H9 (cell line): ENCODE data around the gene NACC2. TPM values are rescaled to one million over a fixed set of nuclear protein-coding genes. Genes with fewer than 3 reads are reported as not detected.

ENCODE experiments used
- DNase-seq: peaks from one replicate; pipeline ENCODE4 v3.0.0-alpha.2; 2017
- H2AFZ ChIP-seq: one replicate; pipeline ENCODE4 v1.6.1; 2013; ENCODE audit warnings: mild to moderate bottlenecking, low read length, control low read depth, moderate library complexity
- H2AK5ac ChIP-seq: 2 replicates; pipeline ENCODE4 v1.6.1; 2013; ENCODE audit warnings: low read length, control low read depth, mixed read lengths; ENCODE audit not compliant: insufficient read length
- H2BK120ac ChIP-seq: one replicate; pipeline ENCODE4 v1.6.1; 2013; ENCODE audit warnings: low read depth, mild to moderate bottlenecking, low read length, control low read depth, inconsistent platforms; ENCODE audit not compliant: poor library complexity, severe bottlenecking
- H2BK12ac ChIP-seq: 2 replicates; pipeline ENCODE4 v1.6.1; 2013; ENCODE audit warnings: low read length, control low read depth, mixed read lengths, low read depth; ENCODE audit not compliant: insufficient read length
- H2BK15ac ChIP-seq: 2 replicates; pipeline ENCODE4 v1.6.1; 2013; ENCODE audit warnings: low read depth, low read length, control low read depth
- H2BK20ac ChIP-seq: one replicate; pipeline ENCODE4 v1.6.1; 2013; ENCODE audit warnings: low read depth, mild to moderate bottlenecking, low read length, control low read depth, inconsistent platforms; ENCODE audit not compliant: poor library complexity, severe bottlenecking
- H2BK5ac ChIP-seq: 2 replicates; pipeline ENCODE4 v1.6.1; 2013; ENCODE audit warnings: low read length, control low read depth, mixed read lengths; ENCODE audit not compliant: insufficient read length
- H3K14ac ChIP-seq: 2 replicates; pipeline ENCODE4 v1.6.1; 2013; ENCODE audit warnings: low read length, control low read depth; ENCODE audit not compliant: insufficient read depth
- H3K18ac ChIP-seq: 2 replicates; pipeline ENCODE4 v1.6.1; 2013; ENCODE audit warnings: low read depth, mild to moderate bottlenecking, mixed read lengths, low read length, control low read depth; ENCODE audit not compliant: insufficient read length
- H3K23ac ChIP-seq: 2 replicates; pipeline ENCODE4 v1.6.1; 2013; ENCODE audit warnings: low read length, control low read depth, mixed read lengths, low read depth; ENCODE audit not compliant: insufficient read length
- H3K23me2 ChIP-seq: 2 replicates; pipeline ENCODE4 v1.6.1; 2013; ENCODE audit warnings: low read depth, mild to moderate bottlenecking, mixed read lengths, low read length, control low read depth; ENCODE audit not compliant: insufficient read length, poor library complexity, severe bottlenecking
- H3K27ac ChIP-seq: 2 replicates; pipeline ENCODE4 v1.5.1; 2013; ENCODE audit warnings: low read length, control low read depth, mixed read lengths, low read depth; ENCODE audit not compliant: insufficient read length
- H3K27me3 ChIP-seq: 2 replicates; pipeline ENCODE4 v1.6.1; 2013; ENCODE audit warnings: low read length, control low read depth, inconsistent platforms; ENCODE audit not compliant: insufficient read depth
- H3K4ac ChIP-seq: 2 replicates; pipeline ENCODE4 v1.6.1; 2013; ENCODE audit warnings: low read depth, mild to moderate bottlenecking, control low read depth, inconsistent platforms, low read length, moderate library complexity
- H3K4me1 ChIP-seq: 2 replicates; pipeline ENCODE4 v1.6.1; 2013; ENCODE audit warnings: low read length, control low read depth, inconsistent platforms; ENCODE audit not compliant: insufficient read depth
- H3K4me2 ChIP-seq: 2 replicates; pipeline ENCODE4 v1.6.1; 2013; ENCODE audit warnings: low read length, control low read depth, mixed read lengths; ENCODE audit not compliant: insufficient read length, insufficient read depth
- H3K56ac ChIP-seq: 2 replicates; pipeline ENCODE4 v1.6.1; 2013; ENCODE audit warnings: low read depth, mild to moderate bottlenecking, mixed read lengths, low read length, control low read depth; ENCODE audit not compliant: insufficient read length
- H3K79me1 ChIP-seq: 2 replicates; pipeline ENCODE4 v1.6.1; 2013; ENCODE audit warnings: low read depth, mild to moderate bottlenecking, moderate library complexity, low read length, control low read depth, inconsistent platforms; ENCODE audit not compliant: insufficient read depth, poor library complexity, severe bottlenecking
- H3K79me2 ChIP-seq: 2 replicates; pipeline ENCODE4 v1.6.1; 2013; ENCODE audit warnings: low read length, control low read depth, inconsistent platforms; ENCODE audit not compliant: insufficient read depth
- H3K9ac ChIP-seq: 2 replicates; pipeline ENCODE4 v1.6.1; 2013; ENCODE audit warnings: low read length, control low read depth, mixed read lengths; ENCODE audit not compliant: insufficient read length; ENCODE audit errors: extremely low read depth
- H3K9me3 ChIP-seq: one replicate; pipeline ENCODE4 v1.6.1; 2013; ENCODE audit warnings: low read depth, low read length, inconsistent platforms; ENCODE audit not compliant: control insufficient read depth
- H3T11ph ChIP-seq: one replicate; pipeline ENCODE4 v1.6.1; 2013; ENCODE audit warnings: mild to moderate bottlenecking, low read length, control low read depth, inconsistent platforms
- H4K20me1 ChIP-seq: one replicate; pipeline ENCODE4 v1.6.1; 2013; ENCODE audit not compliant: control insufficient read depth, insufficient read length, insufficient read depth
- H4K5ac ChIP-seq: 2 replicates; pipeline ENCODE4 v1.6.1; 2013; ENCODE audit warnings: low read depth, mild to moderate bottlenecking, mixed read lengths, low read length, control low read depth; ENCODE audit not compliant: insufficient read length
- H4K8ac ChIP-seq: replicated peaks from 2 replicates; pipeline ENCODE4 v1.6.1; 2013; ENCODE audit warnings: low read length, control low read depth, mixed read lengths, low read depth; ENCODE audit not compliant: insufficient read length
- H4K91ac ChIP-seq: 2 replicates; pipeline ENCODE4 v1.6.1; 2013; ENCODE audit warnings: low read depth, mild to moderate bottlenecking, moderate library complexity, mixed read lengths, low read length, control low read depth; ENCODE audit not compliant: insufficient read length
- H3K27ac Mint-ChIP-seq, 3 experiments: 2 replicates in 2 of 3; 3 replicates in 1 of 3; pipeline ENCODE4 v1.8.0; 2020 to 2021; ENCODE audit warnings: mixed read lengths in 3 of 3, mild to moderate bottlenecking in 1 of 3, moderate library complexity in 1 of 3
- H3K27me3 Mint-ChIP-seq: 2 replicates; pipeline ENCODE4 v1.8.0; 2021; ENCODE audit warnings: low read depth, mild to moderate bottlenecking, moderate library complexity, mixed read lengths
- H3K36me3 Mint-ChIP-seq, 3 experiments: 2 replicates in 2 of 3; 3 replicates in 1 of 3; pipeline ENCODE4 v1.8.0; 2020 to 2021; ENCODE audit warnings: low read depth in 3 of 3, mixed read lengths in 3 of 3; ENCODE audit not compliant: insufficient read depth in 1 of 3
- H3K4me1 Mint-ChIP-seq, 2 experiments: 2 replicates each; pipeline ENCODE4 v1.8.0; 2020; ENCODE audit warnings: mixed read lengths in 2 of 2
- H3K4me3 Mint-ChIP-seq, 2 experiments: 2 replicates in 1 of 2; 3 replicates in 1 of 2; pipeline ENCODE4 v1.8.0; 2020 to 2021; ENCODE audit warnings: mild to moderate bottlenecking in 2 of 2, mixed read lengths in 2 of 2, moderate library complexity in 1 of 2
- H3K9me3 Mint-ChIP-seq, 2 experiments: 2 replicates in 1 of 2; 3 replicates in 1 of 2; pipeline ENCODE4 v1.8.0; 2020; ENCODE audit warnings: mild to moderate bottlenecking in 2 of 2, mixed read lengths in 2 of 2, moderate library complexity in 1 of 2
- CTCF ChIP-seq: fragments of 200-600 bp; sonication (generic); conservative IDR thresholded peaks from 3 replicates; pipeline ENCODE4 v1.8.0; 2021; ENCODE audit warnings: antibody characterized with exemption, mild to moderate bottlenecking
- WGBS: extraction: QIAGEN DNeasy Blood & Tissue Kit; methylation state at CpG from one replicate; pipeline ENCODE4 v1.1.7; 2013; ENCODE audit warnings: missing lambda C conversion rate, low lambda C conversion rate, mixed read lengths; ENCODE audit not compliant: insufficient read length; ENCODE audit errors: extremely low coverage; 5-methylcytosine and 5-hydroxymethylcytosine counted together
- total RNA-seq: library from RNA; stranded (reverse); gene quantifications from 2 replicates; pipeline ENCODE4 v1.2.1, GENCODE V29; 2021

NACC2 gene
- total RNA-seq, 1 experiment from 2014 or later: 11.5 TPM

DNA sequence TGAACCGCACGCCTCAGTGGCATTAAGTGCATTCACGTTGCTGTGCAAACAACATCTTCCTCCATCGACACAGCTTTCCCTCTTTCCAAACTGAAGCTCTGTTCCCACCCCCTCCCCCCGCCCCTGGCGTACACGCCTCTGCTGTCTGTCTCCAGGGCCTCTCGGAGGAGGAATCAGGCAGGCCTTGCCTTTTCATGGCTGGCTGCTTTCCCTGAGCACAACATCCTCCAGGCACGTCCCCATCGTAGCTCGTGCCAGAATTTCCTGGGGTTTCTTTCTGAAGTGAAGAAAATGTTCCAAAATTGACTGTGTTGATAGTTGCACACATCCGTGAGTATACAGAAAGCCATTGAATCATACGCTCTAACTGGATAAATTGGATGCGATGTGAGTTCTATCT is 45.9 kb upstream of the NACC2 start:
- Mint-ChIP-seq H3K4me3 (no peak overlapping the region), H3K9me3 (no peaks in the 10 kb centered on the region), H3K4me1 (peaks cover 10 to 24% of the 10 kb centered on the region in 2 experiments), H3K27me3 (peaks cover 5% of the 10 kb centered on the region), H3K36me3 (no peaks in the 10 kb centered on the region), H3K27ac (no peak overlapping the region)
- Histone ChIP-seq H2BK120ac (no peak overlapping the region), H3K9ac (no peak overlapping the region), H3K18ac (no peak overlapping the region), H3K27me3 (no peaks in the 10 kb centered on the region), H3K9me3 (no peaks in the 10 kb centered on the region), H2BK5ac (no peak overlapping the region), H2AK5ac (no peak overlapping the region), H3T11ph (no peak overlapping the region), H3K4ac (no peak overlapping the region), H3K27ac (no peak overlapping the region), H3K14ac (no peak overlapping the region), H2BK20ac (no peak overlapping the region), H4K20me1 (no peaks in the 10 kb centered on the region), H2BK15ac (no peak overlapping the region), H4K8ac (no peak overlapping the region), H3K23me2 (no peaks in the 10 kb centered on the region), H4K91ac (no peak overlapping the region), H3K79me1 (no peaks in the 10 kb centered on the region), H3K79me2 (no peaks in the 10 kb centered on the region), H3K56ac (no peak overlapping the region), H3K23ac (no peak overlapping the region), H4K5ac (no peak overlapping the region), H2AFZ (no peak overlapping the region), H2BK12ac (no peak overlapping the region), H3K4me1 (no peaks in the 10 kb centered on the region; the same call in 1 of the 2 replicates), H3K4me2 (no peak overlapping the region)
- no peak for TF ChIP-seq CTCF
- DNase-seq: no peak
- no CpG with 5 or more reads among the region's 14 CpGs for WGBS
